SK-N-DZ (cell line): Measurements from ENCODE around the gene SETD6. TPM values are rescaled to one million over a fixed set of nuclear protein-coding genes. Genes with fewer than 3 reads are reported as not detected.
A peak's percentile ranks its signal among the peaks of the same experiment; 100 is the strongest.
"Not testable (repeated sequence)": the region's sequence is repeated elsewhere in the genome, so short reads cannot be mapped to it uniquely, and the experiment has no call there.

Experiments
- DNase-seq: peaks from one replicate; pipeline ENCODE4 v3.0.0-alpha.2; 2015; ENCODE audit warnings: low spot score
- polyA plus RNA-seq, 2 experiments: library from polyadenylated mRNA; depleted of rRNA; stranded (reverse); fragments of >200 nt; gene quantifications; 2 replicates each; pipeline ENCODE4 v1.2.3, GENCODE V29; 2014

The SETD6 gene, protein sequence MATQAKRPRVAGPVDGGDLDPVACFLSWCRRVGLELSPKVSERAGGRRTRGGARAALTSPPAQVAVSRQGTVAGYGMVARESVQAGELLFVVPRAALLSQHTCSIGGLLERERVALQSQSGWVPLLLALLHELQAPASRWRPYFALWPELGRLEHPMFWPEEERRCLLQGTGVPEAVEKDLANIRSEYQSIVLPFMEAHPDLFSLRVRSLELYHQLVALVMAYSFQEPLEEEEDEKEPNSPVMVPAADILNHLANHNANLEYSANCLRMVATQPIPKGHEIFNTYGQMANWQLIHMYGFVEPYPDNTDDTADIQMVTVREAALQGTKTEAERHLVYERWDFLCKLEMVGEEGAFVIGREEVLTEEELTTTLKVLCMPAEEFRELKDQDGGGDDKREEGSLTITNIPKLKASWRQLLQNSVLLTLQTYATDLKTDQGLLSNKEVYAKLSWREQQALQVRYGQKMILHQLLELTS
- polyA plus RNA-seq (2014; cell fraction: cytosol; rRNA removed) = 39.1 and 40.9 TPM in 2 replicates
- 179 and 180 TPM in 2 replicates for polyA plus RNA-seq (2014; cell fraction: nucleus; rRNA removed)

DNA sequence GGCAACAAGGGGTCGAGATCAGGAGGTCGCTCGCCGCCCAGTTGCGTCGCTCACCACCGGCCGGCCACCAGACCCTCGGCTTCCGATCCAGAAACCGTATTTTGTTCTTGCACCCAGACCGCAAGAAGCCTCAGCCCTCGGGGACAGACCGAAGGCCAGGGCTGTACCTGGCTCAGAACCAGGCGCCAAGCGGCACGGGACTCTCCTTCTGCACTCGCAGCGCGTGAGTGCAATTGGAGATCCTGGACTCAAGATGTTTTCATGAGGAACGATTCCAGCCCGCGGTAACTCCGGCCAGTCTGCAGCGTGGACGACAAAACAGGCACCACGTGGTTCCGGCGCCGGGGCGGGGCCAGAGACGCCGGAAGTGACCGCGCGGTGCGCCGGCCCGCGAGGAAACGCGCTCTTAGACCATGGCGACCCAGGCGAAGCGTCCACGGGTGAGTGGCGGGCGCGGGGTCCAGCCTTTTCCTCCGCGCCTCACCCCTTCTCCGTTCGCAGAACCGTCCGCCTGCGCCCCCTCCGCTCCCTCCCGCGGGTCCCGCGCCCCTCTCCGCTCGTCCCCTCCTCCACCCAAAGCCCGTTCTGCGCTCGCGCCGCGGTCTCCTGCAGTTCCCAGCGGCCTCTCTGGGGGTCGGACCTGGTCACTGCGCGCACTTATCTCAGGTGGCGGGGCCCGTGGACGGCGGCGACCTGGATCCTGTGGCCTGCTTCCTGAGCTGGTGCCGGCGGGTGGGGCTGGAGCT, at the start of gene SETD6:
Gene SETD6, plus strand, starts transcription at position 393 of the 746 bp plus-strand sequence. Its CDS starts 21 bp downstream, at position 414.
- DNase-seq = peak; percentile 90

DNA sequence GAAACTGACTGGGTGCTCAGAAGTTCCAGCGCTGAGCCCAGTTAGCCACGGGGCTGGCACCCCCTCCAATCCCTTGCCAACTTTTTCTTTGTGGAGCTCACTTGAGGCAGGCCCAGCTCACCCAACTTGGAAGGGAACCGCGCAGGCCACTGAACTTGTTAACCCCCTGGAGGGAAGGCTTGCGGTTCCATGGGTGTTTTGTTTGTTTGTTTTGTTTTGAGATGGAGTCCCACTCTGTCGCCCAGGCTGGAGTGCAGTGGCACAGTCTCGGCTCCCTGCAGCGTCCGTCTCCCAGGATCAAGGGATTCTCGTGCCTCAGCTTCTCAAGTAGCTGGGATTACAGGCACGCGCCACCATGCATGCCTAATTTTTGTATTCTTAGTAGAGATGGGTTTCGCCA, 49.5 kb upstream of the SETD6 start:
- DNase-seq = no peak

DNA sequence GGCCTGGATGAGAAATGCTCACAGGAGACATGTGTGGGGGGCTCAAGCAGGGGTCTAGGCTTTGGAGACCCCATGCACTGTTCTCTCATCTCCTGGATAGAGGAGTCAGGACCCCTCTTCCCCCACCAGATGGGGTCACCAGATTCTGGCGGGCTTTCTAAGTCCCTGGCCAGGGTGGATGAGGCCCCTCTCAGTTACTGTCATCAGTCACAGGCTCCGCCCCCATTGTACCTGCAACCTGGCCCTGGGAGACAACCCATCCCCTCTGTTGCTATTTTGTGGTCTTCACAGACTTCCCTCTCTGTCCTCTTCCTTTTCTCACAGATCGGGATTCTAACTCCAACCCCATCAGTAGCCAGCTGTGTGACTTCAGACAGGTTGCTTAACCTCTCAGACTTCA, 48.9 kb upstream of the SETD6 start:
- no peak for DNase-seq

DNA sequence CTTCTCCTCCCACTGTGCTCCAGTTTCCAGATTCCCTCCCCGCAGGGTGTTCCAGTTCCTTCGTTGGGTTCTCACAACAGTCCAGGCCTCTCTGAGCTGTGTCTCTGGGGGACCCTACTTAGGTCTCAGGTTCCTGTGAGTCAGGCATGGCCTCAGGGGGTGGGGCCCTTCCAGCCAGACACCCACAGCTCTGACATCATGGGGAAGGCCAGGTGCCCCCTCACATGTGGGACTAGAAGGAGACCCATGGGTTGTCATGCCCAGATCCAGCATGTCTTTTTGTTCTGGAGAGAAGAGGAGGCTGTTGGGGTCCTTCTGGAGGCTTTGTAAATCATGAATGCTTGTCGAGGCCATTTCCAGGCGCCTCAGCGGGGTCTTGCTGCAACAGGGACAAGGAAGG, 47.4 kb upstream of the SETD6 start:
- DNase-seq = no peak

DNA sequence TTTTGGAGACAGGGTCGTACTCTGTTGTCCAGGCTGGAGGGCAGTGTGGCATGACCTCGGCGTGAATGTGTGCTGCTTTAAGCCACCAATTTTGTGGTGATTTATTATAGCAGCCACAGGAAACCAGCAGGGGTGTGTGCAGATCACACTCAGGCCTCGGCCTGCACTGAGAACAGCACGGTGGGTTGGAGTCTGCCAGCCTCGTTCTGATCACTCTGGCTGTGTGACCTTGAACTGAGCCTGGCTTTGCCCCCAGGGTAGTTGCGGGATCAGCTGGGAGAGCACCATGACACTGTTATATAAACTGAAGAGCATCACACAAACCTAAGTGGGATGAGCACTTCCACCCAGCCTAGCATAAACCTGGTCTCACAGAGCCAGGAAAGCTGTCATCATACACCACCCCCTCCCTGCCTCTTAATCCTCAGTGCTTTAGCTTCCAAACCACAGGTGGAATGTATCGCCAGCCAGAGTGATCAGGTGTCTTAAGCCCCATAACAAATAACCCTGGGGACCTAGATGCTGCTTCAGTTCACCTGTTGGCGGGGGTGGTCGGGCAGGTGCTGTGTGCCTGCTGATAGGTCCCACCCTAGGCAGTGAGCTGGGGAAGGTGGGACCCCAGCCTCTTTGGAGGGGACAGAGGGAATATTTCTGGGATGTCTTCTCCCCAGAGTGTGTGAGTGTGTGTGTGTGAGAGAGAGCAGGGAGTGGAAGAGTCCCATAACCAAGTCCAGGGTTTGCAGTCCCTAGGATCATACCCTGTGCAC, 43.9 kb upstream of the SETD6 start:
- DNase-seq = no peak

DNA sequence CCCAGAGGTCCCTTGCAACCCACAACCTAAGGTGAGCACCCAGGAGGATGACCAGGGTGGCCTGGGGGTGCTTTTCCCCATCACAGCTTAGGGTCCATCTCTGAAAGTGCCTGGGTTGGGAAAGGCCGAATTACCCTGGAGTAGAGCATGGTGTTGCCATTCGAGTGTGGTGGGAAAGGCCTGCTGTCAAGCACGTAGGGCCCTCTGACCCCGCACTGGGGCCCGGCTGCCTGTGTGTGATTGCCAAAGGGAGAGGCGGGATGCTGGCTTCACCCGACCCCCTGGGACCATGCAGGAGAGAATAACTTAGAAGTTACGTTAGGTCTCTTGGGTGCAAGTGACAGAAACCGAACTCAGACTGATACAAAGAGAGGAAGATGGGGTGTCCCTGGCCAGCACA, 43.1 kb upstream of the SETD6 start:
- DNase-seq = no peak

DNA sequence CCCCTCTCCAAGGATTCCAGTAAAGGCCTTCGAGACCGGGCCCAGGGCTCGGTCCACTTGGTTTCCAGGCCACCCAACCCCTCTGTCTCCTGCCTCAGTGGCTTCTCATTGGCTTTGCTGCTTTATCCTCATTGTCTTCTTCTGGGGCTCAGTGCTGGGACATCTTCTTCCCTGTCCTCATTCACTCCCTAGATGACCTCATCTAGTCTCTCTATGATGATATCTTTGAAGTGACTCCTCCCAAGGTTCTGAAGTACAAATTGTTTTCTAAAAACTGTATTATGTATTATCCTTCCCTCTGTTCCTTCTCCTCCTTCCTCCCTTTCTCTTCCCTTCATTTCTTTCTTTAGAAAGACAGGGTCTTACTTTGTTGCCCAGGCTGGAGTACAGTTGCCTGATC, 42.5 kb upstream of the SETD6 start:
- no peak for DNase-seq

DNA sequence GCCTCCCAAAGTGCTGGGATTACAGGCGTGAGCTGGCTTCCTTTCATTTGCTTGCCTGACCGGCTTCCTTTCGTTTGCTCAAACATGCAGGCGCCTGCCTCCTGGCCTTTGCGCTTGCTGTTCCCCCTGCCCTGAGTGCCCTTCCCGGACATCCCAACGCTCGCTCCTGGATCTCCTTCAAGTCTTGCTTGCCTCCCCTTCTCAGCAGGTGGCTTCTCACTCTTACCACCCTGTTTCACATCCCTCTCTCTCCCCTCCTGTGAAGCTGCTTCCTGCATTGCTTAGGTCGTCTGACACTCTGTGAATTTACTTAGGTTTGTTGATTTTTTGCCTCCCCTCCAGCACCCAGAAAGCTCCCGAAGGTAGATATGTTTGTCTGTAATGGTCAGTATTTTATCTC, 41.0 kb upstream of the SETD6 start:
- DNase-seq = no peak

DNA sequence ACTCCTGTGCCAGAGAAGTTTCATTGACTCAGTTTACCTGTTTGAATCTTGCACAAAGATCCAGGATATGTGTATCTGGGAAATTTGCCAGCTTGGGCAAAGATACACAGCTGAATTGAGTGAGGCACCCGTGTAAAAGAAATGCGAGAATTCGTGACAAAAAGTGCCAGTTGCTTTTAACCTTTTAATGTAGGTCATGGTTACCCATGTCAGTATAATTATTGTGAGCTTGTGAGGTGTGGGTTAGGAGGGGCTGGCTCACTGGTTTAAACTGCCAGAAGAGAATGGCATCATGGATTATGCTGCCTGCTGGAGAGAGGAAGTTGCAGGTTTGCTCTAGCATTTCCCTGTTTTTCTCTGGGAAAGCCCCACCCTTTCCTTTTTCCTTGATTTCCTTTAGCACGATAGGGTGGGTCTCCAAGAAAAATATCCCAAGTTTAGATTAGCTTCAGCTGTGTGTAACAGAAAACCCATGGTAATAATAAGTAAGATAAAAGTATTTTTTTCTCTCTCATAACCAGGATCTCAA, 40.2 kb upstream of the SETD6 start:
- DNase-seq = no peak

DNA sequence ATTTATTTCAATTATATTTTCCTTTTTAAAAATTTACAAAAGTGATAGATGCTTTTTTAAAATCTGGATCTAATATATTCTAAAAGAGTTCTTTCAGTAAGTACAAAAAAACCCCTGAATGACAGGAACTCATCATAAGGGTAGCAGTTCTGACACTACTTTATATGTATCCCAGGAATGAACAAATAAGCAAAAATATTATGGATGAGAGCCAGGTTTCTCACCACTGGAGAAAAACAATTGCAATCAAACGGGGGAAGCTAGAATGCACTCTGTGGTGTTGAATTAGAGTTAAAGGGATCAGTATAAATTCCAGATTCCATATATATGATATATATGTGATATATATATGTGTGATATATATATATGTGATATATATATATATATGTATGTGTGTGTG, 38.5 kb upstream of the SETD6 start:
- no peak for DNase-seq

DNA sequence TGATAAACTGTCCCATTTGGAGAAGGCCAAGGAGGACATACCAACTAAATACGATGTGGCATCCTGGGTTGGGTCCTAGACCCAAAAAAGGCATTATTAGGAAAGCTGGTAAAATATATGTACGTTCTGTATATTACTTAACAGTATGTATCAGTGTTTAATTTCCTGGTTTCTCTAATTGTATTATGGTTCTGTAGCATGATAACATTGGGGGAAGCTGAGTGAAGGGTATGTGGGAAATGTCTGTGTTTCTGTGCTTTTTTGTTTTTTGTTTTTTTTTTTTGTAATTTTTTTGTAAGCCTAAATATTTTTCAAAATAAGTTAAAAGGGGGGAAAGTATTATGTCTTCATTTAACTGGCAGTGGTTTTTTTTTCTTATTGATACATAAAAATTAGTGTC, 36.9 kb upstream of the SETD6 start:
- no peak for DNase-seq

DNA sequence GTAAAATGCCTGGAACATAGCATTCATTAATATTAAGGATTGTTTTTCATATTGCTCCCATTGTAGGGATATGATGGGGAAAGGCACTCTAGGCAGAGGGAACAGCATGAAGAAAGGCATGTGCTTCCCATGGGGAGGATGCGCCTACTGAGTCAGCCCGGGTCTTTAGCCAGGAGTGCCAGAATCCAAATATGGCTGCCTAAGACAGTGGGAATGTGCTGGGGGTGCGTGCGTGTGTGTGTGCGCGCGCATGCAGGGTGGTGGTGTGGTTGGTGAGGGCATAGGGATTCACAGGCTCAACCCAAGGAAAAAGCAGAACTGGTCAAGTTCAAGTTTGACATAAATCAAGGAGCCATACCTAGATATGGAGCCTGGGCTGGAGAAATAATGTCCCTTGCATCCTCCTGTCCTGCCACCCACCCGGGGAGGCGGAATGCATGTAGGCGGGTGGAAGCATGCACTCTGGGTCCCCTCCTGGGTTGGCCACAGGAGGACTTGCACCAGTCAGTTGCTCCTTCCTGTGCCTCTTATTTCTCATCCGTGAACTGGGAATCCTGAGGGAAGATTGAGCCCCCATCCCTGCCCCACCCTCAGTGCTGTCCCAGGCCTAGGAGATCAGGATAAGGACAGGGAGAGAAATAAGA, 34.0 kb upstream of the SETD6 start:
- DNase-seq = no peak

DNA sequence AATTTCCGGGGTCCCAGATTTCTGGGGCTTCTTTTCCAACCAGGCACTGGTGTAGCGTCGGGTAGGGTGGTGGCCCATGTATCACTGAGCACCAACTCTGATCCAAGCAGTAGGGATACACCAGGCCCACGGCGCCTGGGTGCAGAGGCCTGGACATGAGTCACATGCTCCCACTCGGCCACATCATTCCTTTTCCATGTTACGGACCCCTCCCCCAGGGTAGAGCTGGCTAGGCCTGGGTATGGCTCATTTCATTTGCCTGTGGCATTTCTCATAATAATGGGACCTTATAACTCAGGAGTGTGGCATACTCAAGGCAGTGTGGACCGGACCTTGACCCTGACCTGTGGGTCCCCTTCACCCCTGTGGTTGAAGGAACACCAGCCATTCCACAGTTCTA, 33.4 kb upstream of the SETD6 start:
- DNase-seq = no peak

DNA sequence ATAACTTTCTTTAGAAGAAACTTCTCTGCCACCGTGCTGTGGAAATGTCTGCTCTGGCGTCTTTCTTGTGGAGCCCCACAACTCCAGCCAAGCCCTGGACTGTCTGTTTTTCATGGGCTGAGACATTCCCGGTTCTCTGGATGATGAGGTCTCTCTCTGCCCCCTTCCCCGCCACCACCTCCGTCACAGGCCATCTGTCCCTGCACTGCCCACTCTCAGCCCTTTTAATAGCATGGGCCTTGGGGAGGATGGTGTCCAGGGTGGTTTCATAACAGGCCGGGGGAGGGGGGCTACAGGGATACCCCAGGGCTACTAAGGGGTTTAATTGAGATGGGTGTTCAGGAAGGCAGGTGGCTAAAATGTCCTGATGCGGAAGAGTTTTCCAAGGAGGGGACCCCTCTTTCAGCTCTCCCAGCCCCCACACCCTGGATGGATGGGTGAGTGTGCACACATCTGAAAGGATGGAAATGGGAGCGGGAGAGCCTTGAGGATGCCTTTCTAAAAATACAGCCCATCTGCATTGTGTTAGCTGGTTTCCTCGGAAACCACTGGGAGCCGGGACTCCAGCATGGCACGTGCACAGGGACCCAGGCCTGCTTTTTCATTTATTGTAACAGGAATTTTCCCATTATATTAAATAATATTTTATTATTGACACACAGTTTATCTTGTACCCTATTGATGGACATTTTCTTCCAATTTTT, 30.0 kb upstream of the SETD6 start:
- DNase-seq = no peak

DNA sequence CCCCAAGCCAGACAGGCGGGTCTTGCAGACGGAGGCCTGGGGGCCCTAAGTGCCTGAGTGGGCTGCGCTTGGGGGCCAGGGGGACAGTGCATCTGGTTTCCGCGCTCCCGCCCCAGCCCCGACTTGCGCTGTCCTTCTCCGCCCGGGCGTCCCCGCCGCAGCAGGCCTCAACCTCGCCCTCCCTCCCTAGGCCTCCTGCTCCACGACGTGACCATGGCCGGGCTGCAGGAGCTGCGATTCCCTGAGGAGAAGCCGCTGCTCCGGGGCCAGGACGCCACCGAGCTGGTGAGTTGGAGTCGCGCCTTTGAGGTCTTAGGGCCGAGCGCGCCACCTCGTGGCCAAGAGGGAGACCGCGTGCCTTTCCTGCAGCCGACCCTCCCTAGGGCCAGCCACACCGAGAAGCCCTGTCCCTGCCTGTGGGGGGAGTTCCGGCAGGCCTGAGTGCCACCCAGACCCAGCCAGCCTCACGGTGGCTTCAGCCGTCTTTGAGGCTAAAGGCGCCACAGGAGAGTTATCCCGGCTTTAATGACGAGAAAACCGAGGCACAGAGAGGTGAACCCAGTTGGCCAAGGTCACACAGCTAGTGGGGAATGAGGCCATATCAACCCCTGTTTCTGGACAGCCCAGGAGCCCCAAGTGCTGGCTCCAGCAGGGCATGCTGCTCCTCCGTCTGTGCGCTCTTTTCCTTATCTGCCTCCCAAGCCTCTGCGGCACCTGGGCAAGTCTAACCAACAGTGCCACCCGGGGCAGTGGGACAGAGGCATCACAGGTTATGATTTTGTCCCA, 27.6 kb upstream of the SETD6 start:
- peak; percentile 96 for DNase-seq

DNA sequence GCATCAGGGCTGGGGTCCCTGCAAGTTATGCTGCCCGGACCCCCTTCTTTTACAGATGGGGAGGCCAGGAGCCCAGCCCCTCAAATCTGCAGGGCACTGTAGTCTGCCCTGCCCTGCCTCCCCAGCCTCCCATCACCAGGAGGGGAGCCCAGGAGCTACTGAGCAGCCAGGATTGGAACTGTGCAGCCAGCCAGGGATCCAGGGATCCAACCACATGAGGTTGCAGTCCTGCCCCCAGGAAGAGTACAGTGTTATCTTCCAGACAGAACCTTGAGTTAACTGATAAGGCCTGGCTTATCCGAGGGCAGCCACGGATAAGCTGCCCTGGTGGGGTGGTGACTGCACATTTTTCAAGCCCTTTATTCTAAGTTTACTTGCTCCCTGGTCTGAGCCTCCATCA, 26.8 kb upstream of the SETD6 start:
- no peak for DNase-seq

DNA sequence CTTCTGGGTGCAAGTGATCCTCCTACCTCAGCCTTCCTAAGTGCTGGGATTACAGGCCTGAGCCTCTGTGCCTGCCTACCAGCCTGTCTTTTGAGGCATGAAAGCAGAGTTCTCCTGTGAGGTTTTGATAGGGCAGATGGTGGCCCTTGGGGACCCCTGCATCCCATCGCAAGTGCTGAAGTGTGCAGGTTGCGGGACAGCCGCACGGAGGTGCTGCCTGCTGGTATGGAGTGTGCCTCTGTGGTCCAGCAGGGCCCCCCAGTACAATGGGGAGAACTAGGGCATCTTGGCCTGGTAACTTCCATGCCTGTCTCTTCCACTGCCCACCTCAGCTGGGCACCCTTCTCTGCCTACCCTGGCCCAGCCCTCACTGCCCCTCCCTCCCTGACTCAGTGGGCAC, 25.3 kb upstream of the SETD6 start:
- DNase-seq = no peak

DNA sequence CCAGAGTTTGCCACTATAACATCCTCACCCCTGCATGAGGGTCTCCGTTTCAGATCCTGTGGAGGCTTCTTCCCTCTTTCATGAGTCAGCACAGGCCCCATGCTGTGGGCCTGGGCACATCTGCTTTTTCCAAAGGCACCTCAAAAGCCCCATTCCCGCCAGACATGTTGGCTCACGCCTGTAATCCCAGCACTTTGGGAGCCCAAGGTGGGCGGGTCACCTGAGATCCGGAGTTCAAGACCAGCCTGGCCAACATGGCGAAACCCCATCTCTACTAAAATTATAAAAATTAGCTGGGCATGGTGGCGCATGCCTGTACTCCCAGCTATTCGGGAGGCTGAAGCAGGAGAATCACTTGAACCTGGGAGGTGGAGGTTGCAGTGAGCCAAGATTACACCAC, 24.8 kb upstream of the SETD6 start:
- not testable (repeated sequence) for DNase-seq

DNA sequence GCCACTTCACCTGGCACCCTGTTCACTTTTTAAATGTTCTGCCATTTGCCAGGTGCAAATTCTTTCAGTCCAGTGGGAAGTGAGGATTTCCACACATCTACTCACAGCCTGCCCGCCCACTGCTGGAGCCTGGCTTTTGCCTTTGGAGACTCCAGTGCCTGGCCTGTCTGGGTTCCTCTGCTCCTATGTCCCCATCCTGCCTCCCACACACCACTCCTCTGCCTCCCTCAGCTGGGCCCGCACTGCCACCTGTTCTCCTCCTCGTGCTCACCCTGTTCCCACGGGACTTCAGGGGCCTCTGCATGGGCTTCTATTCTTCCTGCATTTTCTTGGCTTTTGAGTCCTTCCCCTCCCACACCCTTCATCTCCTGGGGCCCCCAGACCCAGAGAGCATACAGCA, 23.3 kb upstream of the SETD6 start:
- DNase-seq = no peak

DNA sequence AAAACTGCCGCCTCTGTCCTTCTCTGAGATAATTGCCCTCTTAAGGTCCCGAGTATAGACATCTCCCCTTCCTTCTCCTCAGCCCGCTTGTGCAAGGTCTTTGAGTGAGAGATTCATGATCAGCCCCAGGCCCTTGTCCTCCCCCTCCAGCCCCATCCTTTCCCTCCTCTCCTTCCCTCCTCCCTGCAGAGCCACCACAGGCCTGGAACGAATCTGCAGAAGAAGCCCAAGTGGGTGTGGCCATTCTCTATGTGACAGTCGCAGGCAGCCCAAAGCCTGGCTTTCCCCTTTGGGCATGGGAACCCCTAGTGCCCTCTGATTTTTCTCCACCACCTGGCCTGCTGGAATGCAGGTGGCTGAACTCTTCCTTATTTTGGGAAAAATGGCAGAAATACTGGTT, 22.6 kb upstream of the SETD6 start:
- DNase-seq = no peak
